ENCODE data around the gene VSIG1.

- TF ChIP-seq CTCF (conservative IDR thresholded peaks at IDR 0.05) (peak; percentile 68), EZH2 (IDR thresholded peaks at IDR 0.05; ENCODE audit: low read depth) (no peak)
Measured at GRCh38 chrX:108001218-108001814, 43.5 kb upstream of the VSIG1 start.
